GM12865 (cell line): ENCODE measurements around the gene CCR6.

ENCODE experiments used
- DNase-seq: peaks from one replicate; pipeline ENCODE4 v3.0.0; 2010; ENCODE audit warnings: low read depth
- H3K4me3 ChIP-seq: 2 replicates; pipeline ENCODE4 v1.5.1; 2011; ENCODE audit warnings: mild to moderate bottlenecking, low read depth, low read length, control low read depth
- TF ChIP-seq, protein P1 (sequence below): IDR thresholded peaks from 2 replicates; pipeline ENCODE4 v1.5.1; 2011; ENCODE audit warnings: low read length, control low read depth, low read depth, inconsistent platforms; ENCODE audit not compliant: insufficient read depth; ENCODE audit errors: missing control alignments

Gene CCR6

DNA sequence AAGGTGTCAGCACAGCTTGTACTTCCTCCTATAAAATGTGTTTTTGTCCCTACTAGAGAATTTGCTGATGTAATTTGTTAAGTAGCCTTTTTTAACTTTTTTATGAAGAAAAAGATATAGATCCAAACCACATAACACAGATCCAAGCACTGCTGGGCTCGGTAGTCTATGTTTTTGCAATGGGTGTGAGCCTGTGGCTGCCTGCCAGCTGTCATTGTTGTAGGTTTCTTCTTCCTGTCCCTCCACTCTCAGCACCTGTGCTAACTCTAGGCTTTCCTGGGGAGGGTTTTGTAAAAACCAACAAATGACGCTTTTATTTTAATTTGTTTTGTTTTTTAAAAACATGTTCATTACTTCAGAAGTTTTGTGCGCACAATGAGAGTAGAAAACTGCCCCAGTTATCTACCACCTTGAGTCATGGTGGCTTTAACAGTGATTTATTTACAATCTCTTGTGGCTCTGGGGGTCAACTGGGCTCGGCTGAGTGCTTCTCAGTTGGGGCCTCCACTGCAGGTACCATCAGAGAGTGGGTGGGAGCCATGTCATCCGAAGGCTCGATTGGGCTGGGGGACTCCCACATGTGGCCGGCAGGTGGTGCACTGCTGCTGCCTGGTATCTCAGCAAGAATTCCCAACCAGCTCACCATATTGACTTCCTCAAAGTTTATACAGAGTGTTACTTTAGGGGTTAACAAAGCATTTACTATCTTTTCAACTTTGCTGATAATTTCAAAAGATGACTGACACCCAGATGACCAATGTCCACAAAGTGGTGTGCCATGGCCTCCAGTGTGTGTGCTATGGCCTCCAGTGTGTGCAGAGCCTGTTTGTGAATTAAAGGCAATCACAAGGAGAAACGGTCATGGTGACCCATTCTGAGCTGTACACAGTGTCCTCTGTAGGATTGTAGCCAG, 3.0 kb upstream of the CCR6 start:
- TF ChIP-seq, protein P1, sequence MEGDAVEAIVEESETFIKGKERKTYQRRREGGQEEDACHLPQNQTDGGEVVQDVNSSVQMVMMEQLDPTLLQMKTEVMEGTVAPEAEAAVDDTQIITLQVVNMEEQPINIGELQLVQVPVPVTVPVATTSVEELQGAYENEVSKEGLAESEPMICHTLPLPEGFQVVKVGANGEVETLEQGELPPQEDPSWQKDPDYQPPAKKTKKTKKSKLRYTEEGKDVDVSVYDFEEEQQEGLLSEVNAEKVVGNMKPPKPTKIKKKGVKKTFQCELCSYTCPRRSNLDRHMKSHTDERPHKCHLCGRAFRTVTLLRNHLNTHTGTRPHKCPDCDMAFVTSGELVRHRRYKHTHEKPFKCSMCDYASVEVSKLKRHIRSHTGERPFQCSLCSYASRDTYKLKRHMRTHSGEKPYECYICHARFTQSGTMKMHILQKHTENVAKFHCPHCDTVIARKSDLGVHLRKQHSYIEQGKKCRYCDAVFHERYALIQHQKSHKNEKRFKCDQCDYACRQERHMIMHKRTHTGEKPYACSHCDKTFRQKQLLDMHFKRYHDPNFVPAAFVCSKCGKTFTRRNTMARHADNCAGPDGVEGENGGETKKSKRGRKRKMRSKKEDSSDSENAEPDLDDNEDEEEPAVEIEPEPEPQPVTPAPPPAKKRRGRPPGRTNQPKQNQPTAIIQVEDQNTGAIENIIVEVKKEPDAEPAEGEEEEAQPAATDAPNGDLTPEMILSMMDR, result peak; percentile 54

DNA sequence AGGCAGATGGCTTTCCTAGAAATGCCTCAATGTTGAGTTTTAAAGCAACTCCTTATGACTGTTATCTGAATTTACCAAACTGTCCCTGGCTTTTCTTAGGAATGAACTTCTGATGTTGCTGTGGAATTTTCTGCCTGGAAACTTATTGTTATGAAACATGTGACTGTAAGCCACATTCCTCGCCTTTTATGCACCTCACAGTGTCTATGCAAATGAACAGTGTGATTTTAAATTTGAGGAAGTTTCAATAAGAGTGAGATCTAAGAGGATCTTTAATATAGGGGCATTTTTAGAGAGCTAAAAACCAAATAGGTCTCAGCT, 2.4 kb upstream of the CCR6 start:
- DNase-seq, result no peak
- TF ChIP-seq, protein P1, result no peak
- H3K4me3 ChIP-seq, result no peak overlapping the region

More for the DNA sequence above, 3.0 kb upstream of the CCR6 start:
- H3K4me3 ChIP-seq, result no peak overlapping the region
- peak; percentile 69 for DNase-seq

DNA sequence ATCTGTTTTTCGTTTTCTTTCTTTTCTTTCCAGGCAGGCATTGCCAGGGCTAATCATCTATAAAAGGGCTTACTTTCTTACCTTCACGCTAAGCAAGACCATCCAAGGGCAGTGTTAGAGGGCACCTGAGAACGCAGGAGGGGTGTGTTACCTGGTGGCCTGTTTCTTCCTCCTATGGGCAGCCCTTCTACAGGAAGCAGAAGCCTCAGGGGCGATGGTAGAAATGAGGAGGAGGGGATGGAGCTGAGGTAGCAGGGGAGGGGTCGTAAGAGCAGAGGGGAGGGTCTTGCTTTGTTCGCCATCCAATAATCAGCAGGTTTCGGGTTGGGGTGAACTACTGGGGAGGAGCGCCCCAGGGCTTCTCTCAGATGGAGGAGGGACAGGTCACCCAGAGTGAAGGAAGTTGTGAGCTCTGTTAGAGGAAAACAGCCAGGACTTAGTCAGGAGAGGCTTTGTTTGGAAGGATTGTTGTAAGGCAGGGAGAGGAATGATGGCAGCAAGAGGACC, 1.5 kb upstream of the CCR6 start:
- TF ChIP-seq, protein P1, result no peak
- DNase-seq, result no peak
- H3K4me3 ChIP-seq, result no peak overlapping the region

DNA sequence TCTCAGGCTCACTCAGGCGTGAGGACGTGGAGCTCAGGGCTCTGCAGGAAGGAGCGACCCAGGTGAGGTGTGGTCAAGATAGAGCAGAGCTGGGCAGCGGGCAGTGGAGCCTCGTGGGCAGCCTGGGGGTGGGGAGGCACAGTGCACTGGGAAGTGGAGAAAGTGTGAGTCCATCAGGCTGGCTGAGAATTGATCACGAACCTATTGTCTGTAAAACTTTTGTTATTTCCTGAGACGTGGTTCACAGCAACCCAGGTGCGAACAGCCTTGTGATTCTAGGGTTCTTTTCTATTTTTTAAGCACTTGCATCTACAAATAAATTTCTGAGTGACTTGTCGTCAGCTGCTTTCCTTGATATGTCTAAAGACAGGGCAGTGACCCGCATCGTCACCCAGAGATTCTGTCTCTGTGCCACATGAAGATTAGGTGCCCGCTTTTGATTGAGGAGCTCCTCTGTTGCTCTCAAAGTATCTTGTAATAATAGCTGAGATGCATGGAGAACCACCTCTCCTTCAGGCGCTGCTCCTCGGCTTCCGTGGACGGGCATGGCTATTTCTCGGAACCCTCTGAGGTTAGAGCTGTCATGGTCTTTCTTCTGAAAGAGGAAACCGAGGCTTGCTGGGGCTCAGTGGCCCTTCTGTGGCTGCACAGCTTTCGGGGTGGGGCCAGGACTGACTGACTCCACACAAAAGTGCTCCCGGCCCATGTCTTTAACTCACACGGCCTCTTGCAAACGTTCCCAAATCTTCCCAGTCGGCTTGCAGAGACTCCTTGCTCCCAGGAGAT, 662 bp upstream of the CCR6 start:
- TF ChIP-seq, protein P1, result no peak
- peak; percentile 58 for DNase-seq
- H3K4me3 ChIP-seq, result peak overlapping the region; percentile 33

DNA sequence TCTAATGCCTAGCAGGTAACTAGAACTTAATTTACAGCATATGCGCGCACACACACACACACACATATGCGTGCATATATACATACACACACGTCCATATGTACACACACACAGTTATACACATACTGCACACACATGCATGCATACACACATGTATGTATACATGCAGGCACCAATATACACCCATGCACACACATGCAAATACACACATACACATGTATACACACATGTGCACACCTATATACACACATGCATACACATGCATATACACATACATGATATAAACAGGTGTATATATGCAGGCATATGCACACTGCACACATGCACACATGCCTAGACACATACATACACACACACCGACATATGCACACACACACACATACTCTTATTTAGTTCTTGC, 1.9 kb downstream of the CCR6 start:
- no peak overlapping the region for H3K4me3 ChIP-seq
- no peak for DNase-seq
- TF ChIP-seq, protein P1, result no peak

DNA sequence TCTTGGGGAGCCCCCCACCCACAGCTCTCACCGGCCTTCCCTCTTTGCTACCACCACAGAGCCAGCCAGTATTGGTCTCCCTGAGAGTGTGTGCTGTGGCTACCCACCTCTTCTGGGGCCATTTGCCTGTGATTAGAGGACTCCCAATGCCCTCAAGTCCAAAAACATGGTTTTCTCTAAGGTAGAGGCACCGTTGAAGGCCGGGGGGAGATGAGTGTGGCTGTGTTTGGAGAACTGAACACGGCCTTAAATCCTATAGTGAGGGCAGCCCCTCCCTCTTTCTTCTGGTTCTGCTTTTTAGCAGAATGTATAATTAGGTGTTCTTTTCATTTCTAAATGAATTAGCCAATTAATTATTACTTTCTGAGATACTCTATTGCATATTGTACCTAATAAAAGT, 2.5 kb downstream of the CCR6 start:
- no peak overlapping the region for H3K4me3 ChIP-seq
- no peak for DNase-seq
- TF ChIP-seq, protein P1, result no peak
